Activated B cell treated with CpG ODN at 0.5 μM for 24 hours (primary cell): ENCODE measurements around the gene SDR42E2. TPM values are rescaled to one million over a fixed set of nuclear protein-coding genes. Genes with fewer than 3 reads are reported as not detected.

Source experiments
- ATAC-seq: fragments of 200-7000 bp; cut with Tn5 transposase; one replicate; pipeline ENCODE4 v1.10.0; 2021; ENCODE audit warnings: low read depth, mild to moderate bottlenecking, moderate library complexity
- CTCF ChIA-PET: fragments of 350-600 bp; sonication (Branson Sonifier 250); formaldehyde crosslinking; loops from one replicate; lab custom pipeline; 2021; ENCODE audit warnings: antibody characterized with exemption; lab: Charles Lee
- POLR2A ChIA-PET: fragments of 350-600 bp; sonication (Branson Sonifier 250); formaldehyde crosslinking; loops from one replicate; lab custom pipeline; 2021; ENCODE audit warnings: antibody characterized with exemption; lab: Charles Lee
- DNase-seq: peaks from one replicate; pipeline ENCODE4 v3.0.0; 2022
- H3K27ac Mint-ChIP-seq: one replicate; pipeline ENCODE4 v1.8.0; 2020; ENCODE audit warnings: mixed read lengths
- H3K27me3 Mint-ChIP-seq: one replicate; pipeline ENCODE4 v1.8.0; 2021; ENCODE audit warnings: mixed read lengths
- H3K36me3 Mint-ChIP-seq: one replicate; pipeline ENCODE4 v1.8.0; 2021; ENCODE audit warnings: low read depth, mixed read lengths
- H3K4me1 Mint-ChIP-seq: one replicate; pipeline ENCODE4 v1.8.0; 2021; ENCODE audit warnings: mixed read lengths
- H3K4me3 Mint-ChIP-seq: one replicate; pipeline ENCODE4 v1.8.0; 2020; ENCODE audit warnings: mild to moderate bottlenecking, mixed read lengths
- H3K9me3 Mint-ChIP-seq: one replicate; pipeline ENCODE4 v1.8.0; 2020; ENCODE audit warnings: mixed read lengths
- CTCF ChIP-seq: fragments of 200-600 bp; IDR thresholded peaks from one replicate; pipeline ENCODE4 v1.8.0; 2022; ENCODE audit warnings: antibody characterized with exemption, mild to moderate bottlenecking
- intact Hi-C: fragments of 100-400 bp; cut with micrococcal nuclease; formaldehyde crosslinking; loops from one replicate; pipeline ENCODE4 v1.15.1; 2024
- total RNA-seq: library from RNA; stranded (reverse); gene quantifications from 2 replicates; pipeline ENCODE4 v1.2.3, GENCODE V29; 2022

SDR42E2 gene
- total RNA-seq, 1 donor from 2014 or later: 0.18 TPM

- ATAC-seq (no peak), DNase-seq (no peak)
- no peaks in the 10 kb centered on the region for H3K9me3 Mint-ChIP-seq
- H3K27ac Mint-ChIP-seq: no peak overlapping the region
- H3K4me3 Mint-ChIP-seq: no peak overlapping the region
- no peak for TF ChIP-seq CTCF
- H3K36me3 Mint-ChIP-seq: peaks cover 30% of the 10 kb centered on the region
- ChIA-PET CTCF (no interaction called here), POLR2A (no interaction called here)
- no peaks in the 10 kb centered on the region for H3K27me3 Mint-ChIP-seq
- no peaks in the 10 kb centered on the region for H3K4me1 Mint-ChIP-seq
- intact Hi-C loops: no loop called here
Observed at GRCh38 chr16:22229889-22230288, 67.6 kb downstream of the SDR42E2 start.

- no peaks in the 10 kb centered on the region for H3K27me3 Mint-ChIP-seq
- CTCF ChIA-PET: interaction anchor here (0.7 kb wide), 1 partner anchor 24 kb away, joined by 3 read pairs; no protein-coding TSS in a partner anchor
- POLR2A ChIA-PET: no interaction called here
- no peak for TF ChIP-seq CTCF
- intact Hi-C loops: no loop called here
- H3K36me3 Mint-ChIP-seq: peaks cover 31% of the 10 kb centered on the region
- DNase-seq (no peak), ATAC-seq (no peak)
- H3K9me3 Mint-ChIP-seq: no peaks in the 10 kb centered on the region
- no peak overlapping the region for H3K27ac Mint-ChIP-seq
- H3K4me1 Mint-ChIP-seq: no peaks in the 10 kb centered on the region
- no peak overlapping the region for H3K4me3 Mint-ChIP-seq
Observed at GRCh38 chr16:22232277-22233036, 70.2 kb downstream of the SDR42E2 start.

- H3K4me3 Mint-ChIP-seq: no peak overlapping the region
- ATAC-seq: no peak
- H3K27ac Mint-ChIP-seq: no peak overlapping the region
- intact Hi-C loops: no loop called here
- no peak for DNase-seq
- H3K36me3 Mint-ChIP-seq: peaks cover 30% of the 10 kb centered on the region
- no peak for TF ChIP-seq CTCF
- CTCF ChIA-PET: no interaction called here
- H3K9me3 Mint-ChIP-seq: no peaks in the 10 kb centered on the region
- POLR2A ChIA-PET: no interaction called here
- no peaks in the 10 kb centered on the region for H3K4me1 Mint-ChIP-seq
- no peaks in the 10 kb centered on the region for H3K27me3 Mint-ChIP-seq
Observed at GRCh38 chr16:22233037-22233372, 70.7 kb downstream of the SDR42E2 start.

- Mint-ChIP-seq H3K36me3 (peaks cover 12% of the 10 kb centered on the region), H3K9me3 (no peaks in the 10 kb centered on the region), H3K27me3 (no peaks in the 10 kb centered on the region), H3K27ac (no peak overlapping the region), H3K4me3 (no peak overlapping the region), H3K4me1 (peaks cover 16% of the 10 kb centered on the region)
- ATAC-seq: no peak
- ChIA-PET CTCF (no interaction called here), POLR2A (interaction anchor here (0.6 kb wide), 2 partner anchors 11 to 36 kb away, joined by 4 to 6 read pairs; no protein-coding TSS in a partner anchor)
- no peak for DNase-seq
- no peak for TF ChIP-seq CTCF
- intact Hi-C loops: no loop called here
Observed at GRCh38 chr16:22235839-22236745, 73.8 kb downstream of the SDR42E2 start.

- intact Hi-C loops: no loop called here
- ATAC-seq (no peak), DNase-seq (no peak)
- H3K4me3 Mint-ChIP-seq: no peak overlapping the region
- POLR2A ChIA-PET: no interaction called here
- H3K36me3 Mint-ChIP-seq: peaks cover 8% of the 10 kb centered on the region
- H3K27ac Mint-ChIP-seq: no peak overlapping the region
- no peaks in the 10 kb centered on the region for H3K27me3 Mint-ChIP-seq
- CTCF ChIA-PET: no interaction called here
- no peaks in the 10 kb centered on the region for H3K9me3 Mint-ChIP-seq
- TF ChIP-seq CTCF: no peak
- H3K4me1 Mint-ChIP-seq: peaks cover 20% of the 10 kb centered on the region
Observed at GRCh38 chr16:22239131-22239805, 77.0 kb downstream of the SDR42E2 start.
